A673 (cell line): ENCODE measurements around the gene PDS5A.

Experiments used
- EZH2 ChIP-seq: fragments of 200-600 bp; sonication (generic); IDR thresholded peaks from 2 replicates; pipeline ENCODE4 v1.6.1; 2017; ENCODE audit warnings: borderline replicate concordance, low read depth, mild to moderate bottlenecking, mixed read lengths, antibody characterized with exemption, low read length; ENCODE audit not compliant: poor library complexity, severe bottlenecking
- TF ChIP-seq, protein P1 (sequence below): fragments of 300-800, 200-600 bp; sonication (generic); conservative IDR thresholded peaks from 2 replicates; pipeline ENCODE4 v1.5.1; 2017; ENCODE audit warnings: low read depth, mild to moderate bottlenecking, antibody characterized with exemption, low read length, moderate library complexity, mixed read lengths

DNA sequence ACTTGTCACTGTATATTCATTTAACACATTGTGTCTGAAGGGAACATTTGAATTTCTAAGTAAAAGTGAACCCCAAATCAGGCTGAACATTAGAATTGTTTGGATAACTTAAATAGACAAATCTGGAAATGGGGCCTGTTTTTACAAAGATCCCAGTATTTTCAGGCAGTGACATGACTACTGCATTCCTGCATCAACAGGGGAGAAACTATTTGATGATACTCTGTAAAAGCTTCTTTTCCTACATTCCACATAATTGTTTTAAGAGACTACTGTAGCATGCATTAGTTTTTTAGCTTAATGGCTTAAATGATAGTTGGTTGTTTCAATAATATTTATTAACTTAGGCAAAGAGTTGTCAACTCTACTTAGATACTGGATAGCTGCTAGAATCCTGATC is 127.0 kb downstream of the PDS5A start:
- TF ChIP-seq, protein P1, sequence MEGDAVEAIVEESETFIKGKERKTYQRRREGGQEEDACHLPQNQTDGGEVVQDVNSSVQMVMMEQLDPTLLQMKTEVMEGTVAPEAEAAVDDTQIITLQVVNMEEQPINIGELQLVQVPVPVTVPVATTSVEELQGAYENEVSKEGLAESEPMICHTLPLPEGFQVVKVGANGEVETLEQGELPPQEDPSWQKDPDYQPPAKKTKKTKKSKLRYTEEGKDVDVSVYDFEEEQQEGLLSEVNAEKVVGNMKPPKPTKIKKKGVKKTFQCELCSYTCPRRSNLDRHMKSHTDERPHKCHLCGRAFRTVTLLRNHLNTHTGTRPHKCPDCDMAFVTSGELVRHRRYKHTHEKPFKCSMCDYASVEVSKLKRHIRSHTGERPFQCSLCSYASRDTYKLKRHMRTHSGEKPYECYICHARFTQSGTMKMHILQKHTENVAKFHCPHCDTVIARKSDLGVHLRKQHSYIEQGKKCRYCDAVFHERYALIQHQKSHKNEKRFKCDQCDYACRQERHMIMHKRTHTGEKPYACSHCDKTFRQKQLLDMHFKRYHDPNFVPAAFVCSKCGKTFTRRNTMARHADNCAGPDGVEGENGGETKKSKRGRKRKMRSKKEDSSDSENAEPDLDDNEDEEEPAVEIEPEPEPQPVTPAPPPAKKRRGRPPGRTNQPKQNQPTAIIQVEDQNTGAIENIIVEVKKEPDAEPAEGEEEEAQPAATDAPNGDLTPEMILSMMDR = no peak
- no peak for TF ChIP-seq EZH2
